Measurements from ENCODE around the gene NCBP3.

Gene NCBP3

GRCh38 chr17:3845621-3846436, at the start of gene NCBP3:
Gene NCBP3 (minus strand): TSS chr17:3846246. CDS start chr17:3846223, 23 bp downstream.
- peak; percentile 94 for DNase-seq (ENCODE audit: low read depth)

- no peak for DNase-seq (ENCODE audit: low read depth)
Observed at GRCh38 chr17:3895354-3895753, 49.3 kb upstream of the NCBP3 start.

- peak; percentile 38 for DNase-seq (ENCODE audit: low read depth)
Observed at GRCh38 chr17:3894911-3895343, 48.9 kb upstream of the NCBP3 start.

GRCh38 chr17:3894188-3894587, 48.1 kb upstream of the NCBP3 start:
- no peak for DNase-seq (ENCODE audit: low read depth)

- DNase-seq (ENCODE audit: low read depth): no peak
Observed at GRCh38 chr17:3893720-3894116, 47.7 kb upstream of the NCBP3 start.

GRCh38 chr17:3893003-3893719, 47.1 kb upstream of the NCBP3 start, which contains the start of gene CAMKK1:
Gene CAMKK1 (minus strand): TSS chr17:3893053. CDS start chr17:3885687, 7,366 bp downstream.
- peak; percentile 79 for DNase-seq (ENCODE audit: low read depth)

- peak; percentile 57 for DNase-seq (ENCODE audit: low read depth)
Observed at GRCh38 chr17:3892095-3892998, 46.3 kb upstream of the NCBP3 start.

- DNase-seq (ENCODE audit: low read depth): peak; percentile 9
Observed at GRCh38 chr17:3891626-3892094, 45.6 kb upstream of the NCBP3 start.

GRCh38 chr17:3890878-3891219, 44.8 kb upstream of the NCBP3 start:
- DNase-seq (ENCODE audit: low read depth): no peak

GRCh38 chr17:3890082-3890877, 44.2 kb upstream of the NCBP3 start:
- DNase-seq (ENCODE audit: low read depth): peak; percentile 83

- DNase-seq (ENCODE audit: low read depth): peak; percentile 4
Observed at GRCh38 chr17:3889325-3890012, 43.4 kb upstream of the NCBP3 start.

- peak; percentile 96 for DNase-seq (ENCODE audit: low read depth)
Observed at GRCh38 chr17:3888343-3889171, 42.5 kb upstream of the NCBP3 start.

- peak; percentile 6 for DNase-seq (ENCODE audit: low read depth)
Observed at GRCh38 chr17:3887804-3888203, 41.8 kb upstream of the NCBP3 start.

- DNase-seq (ENCODE audit: low read depth): no peak
Observed at GRCh38 chr17:3887394-3887793, 41.3 kb upstream of the NCBP3 start.

GRCh38 chr17:3886776-3887175, 40.7 kb upstream of the NCBP3 start:
- DNase-seq (ENCODE audit: low read depth): peak; percentile 6

- peak; percentile 78 for DNase-seq (ENCODE audit: low read depth)
Observed at GRCh38 chr17:3885970-3886369, 39.9 kb upstream of the NCBP3 start.

- DNase-seq (ENCODE audit: low read depth): no peak
Observed at GRCh38 chr17:3885271-3885670, 39.2 kb upstream of the NCBP3 start.

- DNase-seq (ENCODE audit: low read depth): no peak
Observed at GRCh38 chr17:3884188-3884587, 38.1 kb upstream of the NCBP3 start.

- no peak for DNase-seq (ENCODE audit: low read depth)
Observed at GRCh38 chr17:3882276-3882675, 36.2 kb upstream of the NCBP3 start.

- DNase-seq (ENCODE audit: low read depth): no peak
Observed at GRCh38 chr17:3880983-3881382, 34.9 kb upstream of the NCBP3 start.
